ENCODE data around the gene RPS6KA3. TPM values are rescaled to one million over a fixed set of nuclear protein-coding genes. Genes with fewer than 3 reads are reported as not detected.

Gene RPS6KA3
- total and polyA plus RNA-seq, 2 donors (not counting 1 experiment from before 2014, with no cell fraction given) = 17.0 to 63.0 TPM

- Histone ChIP-seq H3K27me3 (replicated peaks in 1 of 4; ENCODE audit: control extremely low read depth in 1 of 4, control insufficient read depth in 3 of 4, insufficient read depth in 4 of 4, low read length in 3 of 4) (no peaks in the 10 kb centered on the region), H2AFZ (ENCODE audit: insufficient read depth, low read depth, low read length, poor library complexity, severe bottlenecking) (no peak overlapping the region), H3K27ac (ENCODE audit: low read length in 2 of 2) (no peak overlapping the region), H3K9ac (ENCODE audit: low read length) (no peak overlapping the region), H3K4me2 (replicated peaks; ENCODE audit: low read depth, low read length, poor library complexity, severe bottlenecking) (no peak overlapping the region), H3K36me3 (replicated peaks in 1 of 2; ENCODE audit: control extremely low read depth in 1 of 2, control insufficient read depth in 1 of 2, extremely low read depth in 1 of 2, insufficient read depth in 2 of 2, low read length in 1 of 2) (no peaks in the 10 kb centered on the region), H3K79me2 (ENCODE audit: control insufficient read depth, insufficient read depth, low read length) (peaks cover 23% of the 10 kb centered on the region), H3K9me3 (ENCODE audit: control extremely low read depth in 1 of 3, control insufficient read depth in 2 of 3, insufficient read depth in 1 of 3, low read length in 2 of 3) (no peaks in the 10 kb centered on the region), H3K4me1 (ENCODE audit: control insufficient read depth in 2 of 2, insufficient read depth in 2 of 2, low read length in 2 of 2) (peaks cover 8 to 16% of the 10 kb centered on the region in 2 donors), H3K4me3 (ENCODE audit: control extremely low read depth in 1 of 5, extremely low read depth in 1 of 5, insufficient read depth in 1 of 5, low read depth in 2 of 5, low read length in 4 of 5) (no peak overlapping the region), H4K20me1 (ENCODE audit: control insufficient read depth, insufficient read depth, low read length, poor library complexity, severe bottlenecking) (peaks cover under 1% of the 10 kb centered on the region)
- DNase-seq (no peak), ATAC-seq (ENCODE audit: low read depth) (no peak)
- Mint-ChIP-seq H3K9me3 (ENCODE audit: insufficient read depth) (no peaks in the 10 kb centered on the region), H3K27me3 (no peaks in the 10 kb centered on the region), H3K4me3 (no peak overlapping the region), H3K27ac (no peak overlapping the region), H3K4me1 (peaks cover 15% of the 10 kb centered on the region)
- POLR2A ChIA-PET = no interaction called here
- WGBS (ENCODE audit: insufficient coverage) = no CpG with 5 or more reads among the region's 3 CpGs
- TF ChIP-seq EZH2 (IDR thresholded peaks at IDR 0.05; ENCODE audit: borderline replicate concordance, insufficient read depth, low read depth, low read length, poor library complexity, severe bottlenecking) (no peak), CTCF (IDR thresholded peaks at IDR 0.05) (no peak)
- intact Hi-C loops (cut with micrococcal nuclease) = loop anchor here (5.0 kb wide), 2 partner anchors 462 to 1467 kb away; no protein-coding TSS in a partner anchor
- CTCF ChIA-PET = no interaction called here
These were observed 122.2 kb downstream of the RPS6KA3 start for GRCh38 chrX:20144491-20144890.

DNA sequence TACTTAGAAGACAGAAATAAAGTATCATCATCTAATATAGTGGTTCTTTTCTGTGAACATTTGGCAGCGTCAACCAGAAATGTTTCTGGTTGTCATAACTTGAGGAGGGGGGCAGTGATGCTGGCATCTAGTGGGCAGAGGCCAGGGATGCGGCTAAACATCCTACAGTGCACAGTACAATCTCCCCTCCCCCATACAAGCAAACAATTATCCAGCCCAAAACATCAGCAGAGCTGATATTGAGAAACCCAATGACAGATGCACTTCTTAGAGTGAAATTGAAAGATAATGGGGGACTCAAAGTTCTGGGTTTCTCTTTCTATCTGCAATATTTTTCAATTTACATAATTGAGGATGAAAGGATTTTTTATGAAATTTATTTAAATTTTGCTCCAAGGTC lies 123.1 kb downstream of the RPS6KA3 start:
- POLR2A ChIA-PET = no interaction called here
- Mint-ChIP-seq H3K4me3 (no peak overlapping the region), H3K27me3 (no peaks in the 10 kb centered on the region), H3K4me1 (peaks cover 21% of the 10 kb centered on the region), H3K27ac (no peak overlapping the region), H3K9me3 (ENCODE audit: insufficient read depth) (no peaks in the 10 kb centered on the region)
- H3K27me3 ChIP-seq (replicated peaks in 1 of 4; ENCODE audit: control extremely low read depth in 1 of 4, control insufficient read depth in 3 of 4, insufficient read depth in 4 of 4, low read length in 3 of 4) = no peaks in the 10 kb centered on the region
- no CpG with 5 or more reads among the region's 2 CpGs for WGBS (ENCODE audit: insufficient coverage)
- H3K27ac ChIP-seq (ENCODE audit: low read length in 2 of 2) = no peak overlapping the region
- H3K36me3 ChIP-seq (replicated peaks in 1 of 2; ENCODE audit: control extremely low read depth in 1 of 2, control insufficient read depth in 1 of 2, extremely low read depth in 1 of 2, insufficient read depth in 2 of 2, low read length in 1 of 2) = peaks cover 0 to 1% of the 10 kb centered on the region in 2 experiments
- intact Hi-C loops (cut with micrococcal nuclease) = loop anchor here (5.0 kb wide), 2 partner anchors 461 to 1466 kb away; no protein-coding TSS in a partner anchor
- ATAC-seq (ENCODE audit: low read depth) (no peak), DNase-seq (no peak)
- no peaks in the 10 kb centered on the region for H3K9me3 ChIP-seq (ENCODE audit: control extremely low read depth in 1 of 3, control insufficient read depth in 2 of 3, insufficient read depth in 1 of 3, low read length in 2 of 3)
- no peak overlapping the region for H3K4me3 ChIP-seq (ENCODE audit: control extremely low read depth in 1 of 5, extremely low read depth in 1 of 5, insufficient read depth in 1 of 5, low read depth in 2 of 5, low read length in 4 of 5)
- peaks cover 32% of the 10 kb centered on the region for H3K79me2 ChIP-seq (ENCODE audit: control insufficient read depth, insufficient read depth, low read length)
- TF ChIP-seq EZH2 (IDR thresholded peaks at IDR 0.05; ENCODE audit: borderline replicate concordance, insufficient read depth, low read depth, low read length, poor library complexity, severe bottlenecking) (no peak), CTCF (IDR thresholded peaks at IDR 0.05) (no peak)
- no peak overlapping the region for H3K4me2 ChIP-seq (replicated peaks; ENCODE audit: low read depth, low read length, poor library complexity, severe bottlenecking)
- H2AFZ ChIP-seq (ENCODE audit: insufficient read depth, low read depth, low read length, poor library complexity, severe bottlenecking) = no peak overlapping the region
- peaks cover 8% of the 10 kb centered on the region for H4K20me1 ChIP-seq (ENCODE audit: control insufficient read depth, insufficient read depth, low read length, poor library complexity, severe bottlenecking)
- no peak overlapping the region for H3K9ac ChIP-seq (ENCODE audit: low read length)
- CTCF ChIA-PET = no interaction called here
- H3K4me1 ChIP-seq (ENCODE audit: control insufficient read depth in 2 of 2, insufficient read depth in 2 of 2, low read length in 2 of 2) = peaks cover 15 to 18% of the 10 kb centered on the region in 2 donors
